Measurements from ENCODE around the gene KCNJ11.

DNA sequence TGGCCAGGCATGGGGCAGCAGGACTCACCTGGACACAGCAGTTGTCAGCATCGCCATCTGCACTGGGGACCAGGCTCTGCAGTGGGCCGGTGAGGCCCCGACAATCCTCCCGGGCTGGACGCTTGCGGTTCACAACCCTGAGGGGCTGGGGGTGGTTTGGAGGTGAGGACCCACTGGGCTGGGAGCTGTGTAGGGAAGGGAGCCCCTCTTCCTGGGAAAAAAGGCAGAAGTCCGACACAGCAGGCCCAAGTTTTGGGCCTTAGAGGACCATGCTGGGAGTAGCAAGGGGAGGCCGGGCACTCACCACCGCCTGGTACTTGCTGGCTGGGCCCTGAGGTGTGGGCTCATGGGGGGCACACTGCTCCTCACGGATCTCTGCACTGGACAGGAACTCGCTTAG lies 39.8 kb upstream of the KCNJ11 start:
- no peak for TF ChIP-seq GLIS3 (CRISPR knock-in tag; IDR thresholded peaks at IDR 0.05)
- TF ChIP-seq, protein P1, sequence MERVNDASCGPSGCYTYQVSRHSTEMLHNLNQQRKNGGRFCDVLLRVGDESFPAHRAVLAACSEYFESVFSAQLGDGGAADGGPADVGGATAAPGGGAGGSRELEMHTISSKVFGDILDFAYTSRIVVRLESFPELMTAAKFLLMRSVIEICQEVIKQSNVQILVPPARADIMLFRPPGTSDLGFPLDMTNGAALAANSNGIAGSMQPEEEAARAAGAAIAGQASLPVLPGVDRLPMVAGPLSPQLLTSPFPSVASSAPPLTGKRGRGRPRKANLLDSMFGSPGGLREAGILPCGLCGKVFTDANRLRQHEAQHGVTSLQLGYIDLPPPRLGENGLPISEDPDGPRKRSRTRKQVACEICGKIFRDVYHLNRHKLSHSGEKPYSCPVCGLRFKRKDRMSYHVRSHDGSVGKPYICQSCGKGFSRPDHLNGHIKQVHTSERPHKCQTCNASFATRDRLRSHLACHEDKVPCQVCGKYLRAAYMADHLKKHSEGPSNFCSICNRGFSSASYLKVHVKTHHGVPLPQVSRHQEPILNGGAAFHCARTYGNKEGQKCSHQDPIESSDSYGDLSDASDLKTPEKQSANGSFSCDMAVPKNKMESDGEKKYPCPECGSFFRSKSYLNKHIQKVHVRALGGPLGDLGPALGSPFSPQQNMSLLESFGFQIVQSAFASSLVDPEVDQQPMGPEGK (CRISPR knock-in tag; IDR thresholded peaks at IDR 0.05; ENCODE audit: borderline replicate concordance), result no peak
- no peak for TF ChIP-seq OSR1 (CRISPR knock-in tag; IDR thresholded peaks at IDR 0.05)
- TF ChIP-seq CSDC2 (CRISPR knock-in tag; IDR thresholded peaks at IDR 0.05), result no peak
- no peak for TF ChIP-seq TCF4 (CRISPR knock-in tag; IDR thresholded peaks at IDR 0.05; ENCODE audit: borderline replicate concordance)
- TF ChIP-seq ARNTL (CRISPR knock-in tag; IDR thresholded peaks at IDR 0.05; ENCODE audit: borderline replicate concordance, low read depth), result no peak
- no peak for TF ChIP-seq ZNF8 (CRISPR knock-in tag; IDR thresholded peaks at IDR 0.05)
- no peak for TF ChIP-seq ESRRG (CRISPR knock-in tag; IDR thresholded peaks at IDR 0.05)
- no peak for TF ChIP-seq ZFP3 (CRISPR knock-in tag; IDR thresholded peaks at IDR 0.05)
- no peak for TF ChIP-seq ZNF565 (CRISPR knock-in tag; conservative IDR thresholded peaks at IDR 0.05; ENCODE audit: low read depth)
- TF ChIP-seq TOX (CRISPR knock-in tag; IDR thresholded peaks at IDR 0.05; ENCODE audit: borderline replicate concordance), result no peak
- TF ChIP-seq, protein P2, sequence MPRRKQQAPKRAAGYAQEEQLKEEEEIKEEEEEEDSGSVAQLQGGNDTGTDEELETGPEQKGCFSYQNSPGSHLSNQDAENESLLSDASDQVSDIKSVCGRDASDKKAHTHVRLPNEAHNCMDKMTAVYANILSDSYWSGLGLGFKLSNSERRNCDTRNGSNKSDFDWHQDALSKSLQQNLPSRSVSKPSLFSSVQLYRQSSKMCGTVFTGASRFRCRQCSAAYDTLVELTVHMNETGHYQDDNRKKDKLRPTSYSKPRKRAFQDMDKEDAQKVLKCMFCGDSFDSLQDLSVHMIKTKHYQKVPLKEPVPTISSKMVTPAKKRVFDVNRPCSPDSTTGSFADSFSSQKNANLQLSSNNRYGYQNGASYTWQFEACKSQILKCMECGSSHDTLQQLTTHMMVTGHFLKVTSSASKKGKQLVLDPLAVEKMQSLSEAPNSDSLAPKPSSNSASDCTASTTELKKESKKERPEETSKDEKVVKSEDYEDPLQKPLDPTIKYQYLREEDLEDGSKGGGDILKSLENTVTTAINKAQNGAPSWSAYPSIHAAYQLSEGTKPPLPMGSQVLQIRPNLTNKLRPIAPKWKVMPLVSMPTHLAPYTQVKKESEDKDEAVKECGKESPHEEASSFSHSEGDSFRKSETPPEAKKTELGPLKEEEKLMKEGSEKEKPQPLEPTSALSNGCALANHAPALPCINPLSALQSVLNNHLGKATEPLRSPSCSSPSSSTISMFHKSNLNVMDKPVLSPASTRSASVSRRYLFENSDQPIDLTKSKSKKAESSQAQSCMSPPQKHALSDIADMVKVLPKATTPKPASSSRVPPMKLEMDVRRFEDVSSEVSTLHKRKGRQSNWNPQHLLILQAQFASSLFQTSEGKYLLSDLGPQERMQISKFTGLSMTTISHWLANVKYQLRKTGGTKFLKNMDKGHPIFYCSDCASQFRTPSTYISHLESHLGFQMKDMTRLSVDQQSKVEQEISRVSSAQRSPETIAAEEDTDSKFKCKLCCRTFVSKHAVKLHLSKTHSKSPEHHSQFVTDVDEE (CRISPR knock-in tag; IDR thresholded peaks at IDR 0.05), result no peak
- no peak for TF ChIP-seq SNAI2 (CRISPR knock-in tag; IDR thresholded peaks at IDR 0.05)
- no peak for TF ChIP-seq ISL1 (CRISPR knock-in tag; IDR thresholded peaks at IDR 0.05)
